NCI-H1417 (cell line): ENCODE measurements around the gene SUN5.
"Not testable (repeated sequence)": the region's sequence is repeated elsewhere in the genome, so short reads cannot be mapped to it uniquely, and the experiment has no call there.

ENCODE experiments used
- DNase-seq, 3 experiments: peaks; one replicate each; lab custom pipeline; 2025; lab: John Stamatoyannopoulos, UW

Gene SUN5

DNA sequence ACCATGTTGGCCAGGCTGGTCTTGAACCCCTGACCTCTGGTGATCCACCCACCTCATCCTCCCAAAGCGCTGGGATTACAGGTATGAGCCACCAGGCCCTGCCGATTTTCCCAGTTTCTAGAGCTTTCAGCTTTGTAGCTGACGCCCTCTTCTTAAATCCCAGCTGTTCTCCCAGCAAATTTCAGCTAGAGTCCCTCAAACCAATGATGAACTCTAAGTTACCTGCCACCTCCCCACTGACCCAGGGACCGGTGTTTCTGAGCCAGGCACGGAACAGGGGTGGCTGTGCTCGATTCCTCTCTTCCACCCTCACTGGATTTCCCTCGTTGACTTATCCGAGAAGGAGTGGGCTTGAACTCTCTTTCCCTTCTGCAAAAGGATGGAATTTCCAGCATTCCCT lies 39.1 kb downstream of the SUN5 start:
- DNase-seq = no peak

- DNase-seq = no peak
Measured at GRCh38 chr20:32964575-32964974, 39.7 kb downstream of the SUN5 start.

DNA sequence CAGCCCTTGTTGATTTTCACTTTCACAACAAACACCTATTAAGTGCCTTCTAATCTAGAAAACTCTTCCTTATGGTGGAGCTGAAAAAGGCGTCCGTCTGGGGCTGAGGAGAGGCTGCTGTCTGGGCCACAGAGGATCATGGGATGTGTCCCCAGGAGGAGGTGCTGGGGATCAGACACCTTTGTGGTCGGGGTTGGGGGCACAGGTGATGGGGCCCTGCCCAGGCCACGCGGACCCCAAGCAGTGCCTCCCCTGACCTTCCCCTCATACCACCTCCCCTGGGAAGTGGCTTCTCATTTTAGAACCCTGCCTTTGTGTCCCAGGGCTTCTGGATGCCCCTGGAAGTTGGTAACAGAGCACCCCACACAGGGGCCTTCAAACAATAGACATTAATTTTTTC lies 41.1 kb downstream of the SUN5 start:
- DNase-seq = no peak

DNA sequence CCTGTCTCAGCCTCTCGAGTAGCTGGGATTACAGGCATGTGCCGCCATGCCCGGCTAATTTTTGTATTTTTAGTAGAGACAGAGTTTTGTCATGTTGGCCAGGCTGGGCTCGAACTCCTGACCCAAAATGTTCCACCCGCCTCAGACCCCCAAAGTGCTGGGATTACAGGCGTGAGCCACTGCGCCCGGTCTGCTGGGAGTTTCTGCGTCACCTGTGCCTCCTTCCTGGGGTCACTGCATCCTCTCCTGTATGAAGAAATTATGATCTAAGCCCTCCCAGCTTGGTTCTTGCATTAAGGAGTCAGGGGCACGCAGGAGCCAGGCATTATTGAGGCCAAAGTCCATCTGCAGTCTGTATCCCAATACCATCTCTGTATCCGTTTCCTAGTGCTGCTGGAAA lies 41.6 kb downstream of the SUN5 start:
- DNase-seq = not testable (repeated sequence)

DNA sequence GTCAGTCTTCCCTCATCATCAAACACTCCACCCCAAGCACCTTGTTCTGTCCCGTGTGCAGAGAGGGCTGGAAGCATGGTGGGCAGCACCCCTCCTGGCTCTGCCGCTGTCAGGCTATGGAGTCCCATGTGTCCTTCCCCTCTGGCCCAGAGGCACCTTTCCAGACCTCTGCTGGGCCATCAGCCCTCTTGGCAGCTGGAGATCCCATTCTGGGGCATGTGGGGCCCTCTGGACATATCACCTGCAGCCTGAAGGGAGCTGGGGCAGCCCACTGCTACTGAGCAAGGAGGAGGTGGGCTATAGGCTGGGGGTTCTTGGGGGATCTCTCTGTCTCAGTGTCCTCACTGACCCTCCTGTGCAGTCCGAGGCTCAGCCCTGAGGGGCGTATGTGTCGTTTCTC lies 42.2 kb downstream of the SUN5 start:
- no peak for DNase-seq

DNA sequence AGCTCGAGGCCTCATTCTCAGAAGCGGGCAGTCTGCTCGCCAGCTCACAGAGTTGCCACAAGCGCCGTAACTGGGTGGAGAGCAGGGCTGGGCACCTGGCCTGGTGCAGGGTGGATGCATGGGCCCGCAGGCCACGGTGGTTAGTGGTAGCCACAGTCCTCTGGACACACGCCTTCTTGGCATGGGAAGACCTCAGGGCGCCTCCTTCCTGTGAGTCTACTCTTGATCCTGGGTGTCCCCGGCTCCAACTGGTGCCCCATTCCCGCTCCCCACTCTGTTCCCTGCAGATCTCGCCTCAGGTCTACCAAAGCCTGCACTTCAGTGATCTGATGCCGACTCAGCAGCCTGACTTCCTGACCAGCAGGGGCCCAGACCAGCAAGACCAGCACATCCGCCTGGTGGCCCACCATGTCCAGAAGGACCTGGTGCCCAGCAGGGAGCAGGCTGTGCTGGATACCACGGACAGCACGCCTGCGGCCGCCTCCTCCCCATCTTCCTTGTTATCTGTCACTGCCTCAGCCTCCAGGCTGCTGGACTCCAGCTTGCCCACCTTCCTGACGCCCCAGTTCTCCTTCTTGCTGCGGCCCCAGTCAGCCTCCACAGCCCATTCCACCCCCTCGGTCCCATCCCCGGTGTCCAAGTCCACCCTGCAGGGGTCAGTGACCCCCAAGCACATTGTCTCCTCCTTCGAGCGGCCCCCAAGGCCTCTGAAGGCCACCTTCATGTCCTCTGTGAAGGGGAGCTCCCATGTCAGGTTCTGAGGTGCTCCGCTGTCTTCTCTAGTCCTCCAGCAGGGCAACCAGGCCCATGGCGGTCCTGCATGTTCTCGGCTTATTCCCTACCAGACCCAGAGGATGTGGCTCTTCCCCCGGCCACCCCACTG lies 43.1 kb downstream of the SUN5 start:
- DNase-seq = no peak

GRCh38 chr20:32960222-32960518 lies 44.1 kb downstream of the SUN5 start:
- DNase-seq = no peak

GRCh38 chr20:32959351-32960221 lies 44.6 kb downstream of the SUN5 start:
- no peak for DNase-seq

DNA sequence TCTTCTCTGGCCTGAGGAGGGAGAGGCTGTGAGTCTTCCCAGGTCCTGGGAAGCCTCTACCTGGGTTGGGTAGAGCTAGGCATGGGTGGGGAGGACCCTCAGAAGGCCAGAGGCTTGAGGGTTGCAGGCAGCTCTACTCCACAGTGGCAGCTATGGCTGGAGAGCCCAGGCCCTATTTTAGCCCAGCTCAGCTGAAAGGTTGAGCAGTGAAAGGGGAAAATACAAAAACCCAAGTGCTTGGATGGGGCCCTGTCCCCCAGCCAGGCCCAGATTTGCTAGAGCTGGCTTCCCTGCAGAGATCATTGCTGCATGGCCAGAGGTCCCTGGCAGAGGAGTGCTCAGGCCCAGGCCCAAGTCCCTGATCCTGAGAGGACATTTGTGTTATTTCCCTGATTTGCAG lies 45.7 kb downstream of the SUN5 start:
- no peak for DNase-seq

DNA sequence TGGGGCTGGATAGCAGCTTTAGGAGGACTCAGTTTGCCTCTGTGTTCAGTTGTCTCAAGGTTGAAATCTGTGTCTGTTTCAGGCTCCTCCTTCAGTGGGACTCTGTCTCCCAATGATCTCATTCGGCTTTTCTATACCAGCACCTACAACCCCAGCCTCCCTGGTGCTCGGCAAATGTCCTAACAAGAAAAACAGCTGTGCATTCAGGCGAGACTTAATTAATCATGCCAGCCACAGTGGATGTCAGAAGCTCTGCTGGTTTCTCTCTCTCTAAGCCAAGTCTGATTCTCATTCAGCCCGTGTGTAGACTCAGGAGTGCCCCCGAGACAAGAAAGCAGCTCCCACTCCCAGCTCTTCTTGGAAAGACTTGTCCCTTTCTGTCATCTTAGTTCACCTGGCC lies 46.8 kb downstream of the SUN5 start:
- DNase-seq = no peak

GRCh38 chr20:32950539-32950938 lies 53.7 kb downstream of the SUN5 start:
- DNase-seq = not testable (repeated sequence)

GRCh38 chr20:32946629-32947028 lies 57.6 kb downstream of the SUN5 start:
- DNase-seq = no peak

- peak in 1 of 3 experiments; percentile 45 for DNase-seq
Measured at GRCh38 chr20:32945710-32946221, 58.5 kb downstream of the SUN5 start.

GRCh38 chr20:32943490-32944052 lies 60.7 kb downstream of the SUN5 start:
- DNase-seq = no peak

DNA sequence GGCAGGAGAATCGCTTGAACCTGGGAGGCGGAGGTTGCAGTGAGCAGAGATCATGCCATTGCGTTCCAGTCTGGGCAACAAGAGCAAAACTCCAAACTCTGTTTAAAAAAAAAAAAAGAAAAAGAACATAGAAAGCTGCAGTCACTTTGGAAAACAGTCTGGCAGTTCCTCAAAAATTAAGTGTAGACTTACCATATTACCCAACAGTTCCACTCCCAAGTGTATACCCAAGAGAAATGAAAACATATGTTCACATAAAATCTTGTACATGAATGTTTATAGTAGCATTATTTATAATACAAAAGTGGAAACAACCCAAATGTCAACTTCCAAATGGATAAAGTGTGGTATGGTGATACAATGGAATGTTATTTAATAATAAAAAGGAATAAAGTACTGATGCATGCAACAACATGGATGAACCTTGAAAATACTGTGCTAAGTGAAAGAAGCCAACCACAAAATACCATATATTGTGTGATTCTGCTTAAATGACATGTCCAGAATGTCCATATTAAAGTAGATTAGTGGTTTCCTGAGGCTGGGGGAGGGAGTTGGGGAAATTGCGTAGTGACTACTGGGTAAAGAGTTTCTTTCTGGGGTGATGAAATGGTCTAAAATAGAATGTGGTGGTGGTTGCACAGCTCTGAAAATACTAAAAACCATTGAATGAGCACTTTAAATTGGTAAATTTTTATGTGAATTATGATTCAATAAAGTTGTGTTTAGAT lies 62.9 kb downstream of the SUN5 start:
- no peak for DNase-seq

DNA sequence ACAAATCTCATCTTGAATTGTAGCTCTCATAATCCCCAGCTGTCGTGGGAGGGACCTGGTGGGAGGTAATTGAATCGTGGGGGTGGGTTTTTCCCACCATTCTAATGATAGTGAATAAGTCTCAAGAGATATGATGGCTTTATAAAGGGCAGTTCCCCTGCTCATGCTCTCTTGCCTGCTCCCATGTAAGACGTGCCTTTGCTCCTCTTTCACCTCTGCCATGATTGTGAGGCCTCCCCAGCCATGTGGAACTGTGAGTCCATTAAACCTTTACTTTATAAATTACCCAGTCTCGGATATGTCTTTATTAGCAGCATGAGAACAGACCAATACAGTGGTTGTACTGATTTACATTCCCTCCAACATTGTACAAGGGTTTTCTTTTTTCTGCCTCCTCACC lies 69.7 kb downstream of the SUN5 start:
- DNase-seq = no peak
